Epithelial cell of prostate (primary cell): Measurements from ENCODE around the gene GALNTL6.
"Not testable (repeated sequence)": the region's sequence is repeated elsewhere in the genome, so short reads cannot be mapped to it uniquely, and the experiment has no call there.

Source experiments
- DNase-seq: peaks from one replicate; pipeline ENCODE4 v3.0.0-alpha.2; 2011; ENCODE audit warnings: low read depth, low spot score
- H3K27ac ChIP-seq: fragments of 450-650 bp; 2 replicates; pipeline ENCODE4 v1.5.1; 2017; ENCODE audit warnings: mild to moderate bottlenecking

Gene GALNTL6

DNA sequence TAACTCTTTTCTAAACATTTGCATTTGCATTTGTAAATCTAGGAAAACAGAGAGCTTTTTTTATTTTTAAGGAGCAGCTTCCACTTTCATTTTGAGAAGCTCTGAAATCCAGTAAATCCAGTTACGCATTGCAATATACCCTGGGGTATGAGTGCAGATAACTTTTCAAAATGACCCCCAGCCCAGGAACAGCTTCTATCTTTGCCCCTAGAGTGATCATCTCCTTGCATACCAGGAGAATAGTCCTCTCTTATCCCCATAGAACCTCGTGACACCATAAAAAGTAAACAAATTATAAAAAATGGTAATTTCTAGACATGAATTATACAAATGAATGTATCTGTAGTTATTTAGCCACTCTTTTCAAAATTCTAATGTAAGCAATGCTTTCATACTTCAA is 1063.2 kb downstream of the GALNTL6 start:
- no peak overlapping the region for H3K27ac ChIP-seq
- DNase-seq = no peak

DNA sequence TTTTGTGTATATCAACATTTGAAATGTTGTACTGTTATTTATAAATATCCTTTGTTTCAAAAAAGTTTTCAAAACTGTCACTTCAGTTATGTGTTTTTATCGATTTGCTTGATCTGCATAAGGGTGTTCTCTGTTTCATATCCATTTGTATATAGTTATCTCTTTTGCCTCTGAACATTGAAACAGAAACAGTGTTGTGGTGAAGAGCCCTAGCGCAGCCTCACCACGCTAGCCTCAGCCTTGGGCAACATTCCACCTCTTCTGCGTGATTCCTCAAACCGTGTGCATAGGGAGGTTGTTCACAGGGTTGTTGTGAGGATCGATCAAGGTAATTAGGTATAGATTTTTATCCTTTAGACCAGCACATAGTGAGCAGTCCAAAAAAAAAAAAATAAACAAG is 1068.4 kb downstream of the GALNTL6 start:
- H3K27ac ChIP-seq = no peak overlapping the region
- no peak for DNase-seq

- H3K27ac ChIP-seq, DNase-seq: not testable (repeated sequence)
Observed at GRCh38 chr4:172887358-172887757, 1074.2 kb downstream of the GALNTL6 start.

DNA sequence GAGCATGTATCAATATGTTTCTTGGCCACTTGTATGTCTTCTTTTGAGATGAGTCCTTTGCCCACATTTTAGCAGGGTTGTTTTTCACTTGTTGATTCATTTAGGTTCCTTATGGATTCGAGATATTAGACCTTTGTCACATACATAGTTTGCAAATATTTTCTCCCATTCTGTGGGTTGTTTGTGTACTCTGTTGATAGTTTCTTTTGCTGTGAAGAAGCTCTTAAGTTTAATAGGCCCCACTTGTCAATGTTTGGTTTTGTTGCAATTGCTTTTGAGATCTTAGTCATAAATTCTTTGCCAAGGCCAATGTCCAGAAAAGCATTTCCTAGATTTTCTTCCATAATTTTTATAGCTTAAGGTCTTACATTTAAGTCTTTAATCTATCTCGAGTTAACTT is 1074.8 kb downstream of the GALNTL6 start:
- DNase-seq = no peak

DNA sequence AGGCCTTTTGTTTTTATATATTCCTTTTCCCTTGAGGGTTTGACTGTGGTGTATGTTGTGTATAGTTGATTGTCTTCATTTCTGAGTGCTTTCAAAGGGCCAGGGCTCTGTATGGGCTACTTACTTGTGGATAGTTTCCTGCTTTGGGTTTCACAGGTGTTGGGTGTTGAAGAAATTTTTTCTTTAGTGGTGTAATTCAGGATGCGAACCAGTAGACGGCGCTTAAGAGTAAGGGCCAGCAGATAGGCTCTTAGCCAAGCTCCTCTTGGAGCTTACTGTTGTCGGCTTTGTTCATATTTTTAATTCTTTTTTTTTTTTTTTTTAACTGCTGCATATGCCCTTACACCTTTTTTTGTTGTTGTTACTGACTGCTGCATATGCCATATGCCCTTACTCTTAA is 1079.1 kb downstream of the GALNTL6 start:
- no peak overlapping the region for H3K27ac ChIP-seq
- DNase-seq = no peak

More for the DNA sequence above, 1074.8 kb downstream of the GALNTL6 start:
- H3K27ac ChIP-seq = no peak overlapping the region

- DNase-seq = no peak
- no peak overlapping the region for H3K27ac ChIP-seq
Observed at GRCh38 chr4:172895699-172896098, 1082.5 kb downstream of the GALNTL6 start.

DNA sequence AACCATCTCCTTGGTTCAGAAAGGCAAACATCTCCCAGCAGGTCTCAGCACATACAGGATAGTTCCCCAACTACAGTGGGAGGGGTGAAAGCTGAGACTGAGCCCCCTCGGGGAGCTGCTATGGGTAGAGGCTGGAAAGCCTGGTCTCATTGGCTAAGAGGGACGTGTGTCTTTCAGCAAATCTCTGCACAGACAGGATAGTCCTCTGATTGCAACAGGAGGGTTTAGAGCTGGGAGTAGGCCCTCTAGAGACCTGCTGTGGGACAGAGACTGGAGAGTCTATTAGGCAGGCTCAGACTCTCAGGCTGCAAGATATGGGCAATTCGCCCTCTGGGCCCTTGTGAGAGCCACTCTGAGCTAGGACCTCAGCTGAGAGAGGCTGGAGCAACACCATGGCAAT is 1083.8 kb downstream of the GALNTL6 start:
- H3K27ac ChIP-seq = no peak overlapping the region
- no peak for DNase-seq

GRCh38 chr4:172898715-172899114 is 1085.5 kb downstream of the GALNTL6 start:
- no peak for DNase-seq
- no peak overlapping the region for H3K27ac ChIP-seq

DNA sequence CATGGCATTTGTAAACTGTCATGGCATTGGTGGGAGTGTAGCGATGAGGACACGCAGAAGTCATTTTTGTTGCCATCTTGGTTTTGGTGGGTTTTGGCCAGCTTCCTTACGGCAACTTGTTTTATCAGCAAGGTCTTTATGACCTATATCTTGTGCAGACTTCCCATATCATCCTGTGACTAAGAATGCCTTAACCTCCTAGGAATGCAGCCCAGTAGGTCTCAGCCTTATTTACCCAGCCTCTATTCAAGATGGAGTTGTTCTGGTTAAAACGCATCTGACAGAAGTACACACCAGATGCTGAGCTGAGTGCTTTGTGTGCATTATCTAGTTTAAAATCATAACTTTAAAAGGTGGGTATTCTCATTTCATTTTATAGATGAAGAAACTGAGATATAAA is 1086.7 kb downstream of the GALNTL6 start:
- no peak overlapping the region for H3K27ac ChIP-seq
- no peak for DNase-seq

DNA sequence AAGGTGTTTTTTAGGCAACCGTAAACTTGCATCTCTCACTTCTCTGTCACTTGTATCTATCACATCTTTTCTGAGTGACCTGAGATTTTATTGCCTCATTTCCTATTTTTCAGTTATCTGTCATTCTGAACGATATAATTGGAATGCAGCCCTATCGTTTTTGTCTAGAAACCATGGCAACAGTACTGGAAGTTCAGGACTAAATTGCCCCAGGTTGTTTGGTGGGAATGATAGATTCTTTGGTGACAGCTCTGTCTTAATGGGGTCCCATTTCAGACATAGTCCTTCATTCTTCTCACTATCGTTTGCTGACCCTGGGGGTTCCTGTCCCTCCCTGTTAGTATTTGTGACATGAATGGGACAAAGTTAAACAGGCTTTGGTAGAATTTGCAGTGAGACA is 1087.7 kb downstream of the GALNTL6 start:
- H3K27ac ChIP-seq = no peak overlapping the region
- DNase-seq = no peak

DNA sequence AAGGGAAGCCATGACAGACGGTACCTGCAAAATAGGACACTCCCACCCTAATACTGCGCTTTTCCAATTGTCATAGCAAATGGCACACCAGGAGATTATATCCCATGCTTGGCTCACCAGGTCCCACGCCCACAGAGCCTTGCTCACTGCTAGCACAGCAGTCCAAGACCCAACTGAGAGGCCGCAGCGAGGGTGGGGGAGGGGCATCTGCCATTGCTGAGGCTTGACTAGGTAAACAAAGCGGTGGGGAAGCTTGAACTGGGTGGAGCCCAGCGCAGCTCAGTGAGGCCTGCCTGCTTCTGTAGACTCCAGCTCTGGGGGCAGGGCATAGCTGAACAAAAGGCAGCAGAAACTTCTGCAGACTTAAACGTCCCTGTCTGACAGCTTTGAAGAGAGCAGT is 1099.3 kb downstream of the GALNTL6 start:
- not testable (repeated sequence) for H3K27ac ChIP-seq, DNase-seq

GRCh38 chr4:172917403-172917802 is 1104.2 kb downstream of the GALNTL6 start:
- H3K27ac ChIP-seq, DNase-seq: not testable (repeated sequence)

DNA sequence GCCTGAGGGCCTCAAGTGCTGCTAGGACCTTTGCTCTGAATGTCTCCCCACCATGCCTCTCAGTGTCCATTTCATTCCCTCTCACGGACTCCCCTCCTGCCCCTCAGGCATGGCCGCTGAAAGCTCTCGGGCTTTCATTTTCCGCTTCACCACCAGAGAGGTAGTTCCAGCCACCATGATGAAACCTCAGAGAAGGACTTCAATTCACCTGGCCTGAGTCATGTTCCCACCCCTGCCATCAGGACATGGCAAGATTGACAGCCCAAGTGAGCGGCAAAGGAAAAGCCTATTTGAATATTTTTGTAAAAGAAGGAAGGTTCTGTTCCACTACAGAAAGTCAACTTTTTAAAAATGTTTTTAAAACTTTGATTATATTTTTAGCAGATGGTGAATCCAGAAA is 1106.1 kb downstream of the GALNTL6 start:
- H3K27ac ChIP-seq = no peak overlapping the region
- no peak for DNase-seq

GRCh38 chr4:172927096-172927814 is 1114.1 kb downstream of the GALNTL6 start:
- no peak for DNase-seq
- H3K27ac ChIP-seq = no peak overlapping the region

DNA sequence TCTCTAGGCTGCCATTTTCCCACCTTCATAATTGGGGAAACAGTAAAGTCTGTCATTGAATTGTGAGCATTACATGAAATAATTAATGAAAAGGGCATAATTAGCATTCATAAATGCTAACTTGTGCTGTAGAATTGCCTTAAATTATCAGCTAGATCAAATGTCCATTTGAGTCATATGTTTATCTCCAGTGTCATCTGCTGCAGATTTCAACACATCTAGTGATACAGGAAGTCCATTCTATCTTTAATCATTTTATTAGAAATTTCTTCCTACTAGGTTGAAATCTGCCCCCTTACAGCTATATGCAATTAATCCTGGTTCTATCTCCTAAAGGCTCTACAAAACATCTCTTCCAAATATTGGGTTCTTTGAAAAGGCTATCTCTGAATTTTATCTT is 1115.1 kb downstream of the GALNTL6 start:
- no peak overlapping the region for H3K27ac ChIP-seq
- DNase-seq = no peak

GRCh38 chr4:172938072-172938829 is 1125.0 kb downstream of the GALNTL6 start:
- H3K27ac ChIP-seq = no peak overlapping the region
- no peak for DNase-seq

GRCh38 chr4:172938870-172939269 is 1125.7 kb downstream of the GALNTL6 start:
- no peak for DNase-seq
- no peak overlapping the region for H3K27ac ChIP-seq

DNA sequence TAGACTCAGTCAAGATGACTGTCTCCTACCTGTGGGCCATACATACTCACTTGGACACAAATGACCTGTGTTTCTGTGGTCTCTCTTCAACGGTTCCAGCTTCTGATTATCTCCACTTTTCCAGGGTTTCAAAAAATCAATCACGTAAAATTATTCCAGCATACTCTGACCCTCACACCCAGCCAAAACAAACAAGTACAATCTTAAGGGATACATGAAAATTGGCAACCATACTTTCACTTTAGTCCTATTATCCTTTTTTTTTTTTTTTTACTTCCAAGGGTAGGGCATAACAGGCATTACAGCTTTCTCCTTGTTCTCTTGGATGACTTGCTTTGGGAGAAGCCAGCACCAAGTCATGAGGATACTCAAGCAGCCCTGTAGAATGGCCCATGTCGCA is 1129.6 kb downstream of the GALNTL6 start:
- H3K27ac ChIP-seq = no peak overlapping the region
- DNase-seq = no peak

- no peak for DNase-seq
- H3K27ac ChIP-seq = no peak overlapping the region
Observed at GRCh38 chr4:172945611-172946010, 1132.4 kb downstream of the GALNTL6 start.

GRCh38 chr4:172946503-172946902 is 1133.3 kb downstream of the GALNTL6 start:
- DNase-seq = no peak
- H3K27ac ChIP-seq = no peak overlapping the region

- H3K27ac ChIP-seq = no peak overlapping the region
- no peak for DNase-seq
Observed at GRCh38 chr4:172947594-172947993, 1134.4 kb downstream of the GALNTL6 start.

DNA sequence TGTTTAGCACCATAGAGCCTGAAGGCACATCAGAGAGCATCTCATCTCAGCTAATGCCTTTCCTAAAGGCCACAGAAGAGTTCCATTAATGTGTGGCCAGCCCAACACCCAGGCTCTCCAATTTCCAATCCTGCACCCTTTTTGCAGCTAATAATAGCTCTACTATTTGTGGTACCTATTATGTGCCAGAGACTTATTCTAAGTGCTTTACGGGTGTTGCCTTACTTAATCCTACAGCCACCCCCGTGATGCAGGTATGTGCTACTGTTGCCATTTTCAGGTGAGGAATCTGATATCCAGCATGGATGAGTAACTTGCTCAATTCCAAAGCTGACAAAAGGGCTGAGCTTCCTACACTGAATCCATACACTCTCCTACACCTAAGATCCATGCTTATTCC is 1137.8 kb downstream of the GALNTL6 start:
- no peak for DNase-seq
- H3K27ac ChIP-seq = no peak overlapping the region
